ENCODE data around the gene TMEM187.

The TMEM187 gene

DNA sequence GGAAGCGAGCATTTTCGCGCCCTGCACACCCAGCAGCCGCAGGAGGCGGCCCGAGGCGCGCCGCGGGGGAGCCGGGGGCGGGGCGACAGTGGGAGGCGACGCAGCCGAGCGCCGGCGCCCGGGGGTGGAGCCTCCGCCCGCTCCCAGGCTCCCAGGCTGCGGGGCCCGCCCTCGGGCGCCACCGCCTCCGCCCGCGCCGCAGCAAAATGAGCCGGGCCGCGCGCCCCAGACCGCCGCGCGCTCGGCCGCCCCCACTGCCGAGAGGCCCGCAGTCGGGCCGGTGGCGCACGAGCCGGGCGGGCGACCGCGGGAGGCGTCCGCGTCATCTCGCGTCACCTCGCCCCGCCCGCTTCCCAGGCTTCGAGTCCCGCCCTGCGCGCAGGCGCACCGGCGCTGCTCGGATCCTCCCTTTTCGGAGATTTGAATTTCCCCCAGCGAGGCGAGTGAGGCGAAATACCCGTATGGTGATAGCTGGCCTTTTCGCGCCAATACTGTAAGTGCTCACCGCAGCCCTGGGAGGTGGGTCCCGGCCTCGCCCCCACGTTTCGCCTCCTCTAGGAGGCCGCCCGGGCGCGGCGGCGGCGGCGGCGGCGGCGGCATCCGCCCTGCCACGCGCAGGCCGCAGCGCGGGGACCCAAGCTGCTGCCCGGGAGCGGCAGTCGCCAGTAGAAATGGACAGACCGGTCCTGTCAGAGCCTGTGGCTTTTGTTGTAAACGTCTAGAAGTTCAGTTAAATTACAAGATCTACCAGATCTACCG is at the start of gene TMEM187:
TMEM187 (plus strand) TSS at position 387 of the 759 bp plus-strand sequence. CDS start 9,309 bp downstream, outside the sequence.
- DNase-seq = peak; percentile 80

DNA sequence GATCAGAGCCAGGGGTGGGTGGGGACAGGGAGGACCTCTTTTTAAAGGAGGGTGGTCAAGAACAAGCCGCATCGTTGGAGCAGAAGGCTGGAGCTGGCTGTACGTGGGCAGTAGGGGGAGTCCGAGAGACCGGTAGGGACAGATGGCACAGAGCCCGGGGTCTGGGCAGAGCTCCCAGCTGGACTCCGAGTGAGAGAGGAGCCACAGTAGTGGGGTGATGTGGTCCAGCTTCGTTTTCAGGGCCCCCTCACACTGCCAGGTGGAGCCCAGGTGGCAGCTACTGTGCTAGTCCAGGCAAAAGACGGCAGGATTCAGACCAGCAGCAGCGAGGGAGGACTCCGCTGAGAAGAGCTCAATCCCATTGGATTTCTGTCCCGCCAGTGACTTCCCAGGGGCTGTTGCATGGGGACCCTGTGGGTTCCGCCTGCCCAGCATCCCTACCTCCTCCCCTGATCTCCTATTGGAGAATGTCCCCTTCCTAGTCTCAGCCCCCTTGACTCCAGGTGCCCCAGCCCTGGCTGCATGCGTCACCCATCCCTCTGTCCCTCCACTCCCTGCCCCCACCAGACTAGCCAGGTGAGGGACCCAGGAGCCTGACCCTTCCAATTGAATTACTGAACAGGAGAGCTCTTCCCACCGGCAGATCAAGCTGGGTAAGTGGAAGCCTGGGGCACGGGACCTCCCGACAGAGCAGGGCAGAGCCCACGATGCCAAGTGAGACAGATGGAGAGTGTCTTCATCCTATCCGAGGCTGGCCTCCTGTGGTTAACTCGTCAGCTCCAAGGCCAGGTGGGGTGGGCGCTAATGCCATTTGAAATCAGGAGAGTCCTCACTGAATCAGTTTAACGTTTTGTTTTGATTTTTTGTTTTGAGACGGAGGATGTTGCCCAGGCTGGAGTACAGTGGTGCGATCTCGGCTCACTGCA is 49.4 kb upstream of the TMEM187 start:
- DNase-seq = peak; percentile 8

DNA sequence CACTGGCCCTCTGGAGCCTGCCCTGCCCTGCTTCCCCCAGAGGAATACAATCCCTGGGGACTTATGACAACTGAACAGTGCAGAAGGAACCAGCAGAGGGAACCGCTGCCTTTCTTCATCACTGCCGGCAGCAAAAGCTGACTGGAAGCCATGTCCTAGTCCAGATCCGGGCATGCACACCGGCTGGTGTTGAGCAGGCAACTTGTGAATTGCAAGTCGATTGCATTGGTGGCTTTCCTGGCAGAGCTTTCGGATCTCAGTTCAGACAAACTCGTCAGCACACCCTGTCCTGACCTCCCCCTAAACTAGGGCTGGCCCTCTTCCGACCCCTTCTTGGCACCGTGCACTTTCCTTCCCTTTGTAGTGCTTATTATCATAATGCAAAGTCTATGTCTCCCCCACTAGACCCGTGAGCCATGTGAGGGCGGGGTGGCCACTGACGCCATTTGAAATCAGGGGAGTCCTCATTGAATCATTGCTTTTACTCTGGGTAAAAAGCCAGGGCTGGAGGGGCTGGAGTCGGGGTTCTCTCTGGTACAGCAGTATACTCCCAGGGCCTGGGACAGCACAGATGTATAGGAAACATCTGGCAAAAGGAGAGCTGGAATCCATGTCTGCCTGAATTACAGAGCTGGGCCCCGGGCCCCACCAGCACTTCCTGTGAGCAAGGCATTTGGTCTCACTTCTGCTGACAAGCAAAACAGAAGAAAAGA is 48.2 kb upstream of the TMEM187 start:
- peak; percentile 6 for DNase-seq

- no peak for DNase-seq
Observed at GRCh38 chrX:153925387-153925738, 47.2 kb upstream of the TMEM187 start.

DNA sequence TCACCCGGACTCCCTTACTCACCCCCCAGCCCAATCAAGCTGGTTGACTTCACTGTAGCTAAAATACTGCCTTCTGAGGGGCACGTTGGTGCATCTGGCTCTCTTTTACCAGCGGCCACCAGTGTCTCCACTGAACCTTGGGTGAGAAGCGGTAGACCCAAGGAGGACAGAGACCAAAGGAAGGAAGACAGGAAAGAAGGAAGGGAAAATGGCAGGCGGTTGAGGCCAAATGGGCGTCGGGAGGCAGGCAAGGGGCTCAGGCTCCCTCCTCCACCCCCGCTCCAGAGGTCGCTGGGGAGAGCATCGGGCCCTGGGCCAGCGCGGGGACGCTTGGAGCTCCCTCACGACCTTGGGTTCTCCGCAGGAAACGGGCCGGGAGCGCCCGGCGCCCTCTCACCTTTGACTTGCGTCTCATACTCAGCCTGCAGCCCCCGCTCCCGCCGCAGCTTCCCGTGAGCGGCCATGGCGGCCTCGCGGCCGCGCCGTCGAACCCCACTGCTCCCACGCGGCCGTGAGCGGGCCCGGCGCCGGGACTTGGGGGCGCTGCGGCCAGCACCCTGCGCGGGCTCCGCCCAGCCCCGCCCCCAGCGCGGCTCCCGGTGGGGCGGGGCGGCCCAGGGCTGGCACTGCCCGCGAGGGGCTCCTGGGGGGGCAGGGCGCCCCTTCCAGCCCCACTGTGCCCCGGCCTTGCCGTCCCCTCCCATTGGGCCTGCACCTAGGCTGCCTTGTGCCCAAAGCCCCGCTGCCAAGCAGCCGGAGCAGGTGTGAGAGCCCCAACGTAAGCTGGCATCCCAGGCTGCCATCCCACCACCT is 46.6 kb upstream of the TMEM187 start, which contains the start of gene ARHGAP4:
ARHGAP4 (minus strand) TSS at position 526 of the 813 bp plus-strand sequence; CDS start at position 464, 62 bp downstream.
- peak; percentile 23 for DNase-seq

GRCh38 chrX:153926552-153926857 is 46.0 kb upstream of the TMEM187 start:
- DNase-seq = no peak

GRCh38 chrX:153926858-153927671 is 45.5 kb upstream of the TMEM187 start:
- DNase-seq = peak; percentile 29

DNA sequence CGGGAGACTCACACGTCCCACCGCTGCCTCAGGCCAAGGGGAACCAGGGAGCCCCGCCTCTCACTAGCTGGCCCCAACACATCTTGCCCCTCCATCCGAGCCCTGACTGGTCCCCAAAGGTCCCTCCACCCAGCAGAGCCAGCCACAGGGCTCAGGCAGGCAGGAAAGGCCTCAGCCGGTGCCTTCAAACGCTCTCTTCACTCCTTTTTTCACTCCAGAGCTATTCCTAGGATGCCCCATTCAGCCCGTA is 45.0 kb upstream of the TMEM187 start:
- DNase-seq = no peak

DNA sequence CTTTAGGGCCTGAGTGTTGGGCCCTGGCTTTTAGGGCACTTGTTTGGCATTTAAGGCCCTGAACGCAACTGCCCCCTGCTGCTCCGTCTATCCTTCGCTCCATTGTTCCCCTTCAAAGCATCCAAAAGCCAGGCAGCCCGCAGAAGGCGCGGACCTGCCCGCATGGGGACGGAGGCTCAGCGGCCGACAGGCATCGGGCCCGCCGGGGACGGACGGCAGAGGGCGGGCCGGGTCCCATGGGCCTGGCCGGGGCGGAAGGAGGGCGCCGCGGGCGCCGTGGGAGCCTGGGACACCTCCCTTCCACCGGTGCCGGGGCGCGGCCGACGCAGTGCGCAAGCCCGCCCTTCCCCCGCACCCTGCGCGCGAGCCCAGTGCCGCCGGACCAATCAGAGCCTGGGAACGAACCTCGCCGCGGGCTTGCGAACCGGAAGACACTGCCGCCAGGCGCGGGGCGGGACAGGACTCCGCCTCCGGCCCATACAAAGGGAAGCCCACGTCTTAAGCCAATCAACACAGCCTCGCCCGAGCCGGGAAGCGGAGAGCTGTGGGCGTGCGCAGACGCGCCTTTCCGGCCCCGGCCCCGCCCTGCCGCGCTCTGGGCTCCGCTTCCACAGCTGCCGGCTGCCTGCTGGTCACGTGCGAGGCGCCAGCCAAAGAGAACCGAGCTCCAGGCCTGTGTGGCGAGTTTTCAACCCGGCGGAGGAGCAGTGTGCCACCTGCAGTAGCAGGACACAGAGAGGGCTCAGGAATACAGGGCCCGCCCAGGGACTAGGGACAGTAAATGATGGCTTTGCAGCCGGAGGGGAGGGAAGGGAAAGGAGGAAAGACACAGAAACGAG is 44.4 kb upstream of the TMEM187 start:
- DNase-seq = peak; percentile 83

DNA sequence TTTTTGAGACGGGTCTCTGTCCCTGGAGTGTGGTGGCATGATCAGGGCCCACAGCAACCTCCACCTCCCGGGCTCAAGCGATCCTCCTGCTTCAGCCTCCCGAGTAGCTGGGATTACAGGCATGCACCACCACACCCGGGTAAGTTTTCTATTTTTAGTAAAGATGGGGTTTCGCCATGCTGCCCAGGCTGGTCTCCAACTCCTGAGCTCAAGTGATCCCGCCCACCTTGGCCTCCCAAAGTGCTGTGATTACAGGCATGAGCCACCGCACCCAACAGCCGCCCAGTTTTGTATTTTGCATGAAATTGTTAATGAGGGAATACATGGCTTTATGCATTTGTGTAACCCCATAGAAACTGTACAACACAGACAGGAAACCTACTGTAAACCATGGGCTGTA is 43.7 kb upstream of the TMEM187 start:
- DNase-seq = no peak

DNA sequence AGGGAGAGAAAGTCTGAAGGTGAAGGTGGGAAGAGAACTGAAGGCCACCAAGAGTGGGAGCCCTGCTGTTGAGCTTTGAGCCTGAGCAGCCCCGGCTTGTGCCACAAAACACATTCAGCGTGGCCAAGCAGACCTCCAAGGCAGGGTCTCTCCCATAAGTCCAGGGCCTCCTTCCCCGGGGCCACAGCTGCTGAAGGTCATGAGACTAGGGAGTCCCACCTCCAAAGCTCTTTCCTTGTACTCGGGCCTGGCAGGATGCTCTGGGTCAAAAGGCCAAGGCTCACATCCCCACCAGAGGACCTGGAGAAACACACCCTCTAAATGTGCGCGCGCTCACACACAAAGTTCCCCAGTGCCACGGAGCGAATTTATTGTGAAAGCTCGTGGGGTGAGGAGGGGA is 43.0 kb upstream of the TMEM187 start:
- no peak for DNase-seq

DNA sequence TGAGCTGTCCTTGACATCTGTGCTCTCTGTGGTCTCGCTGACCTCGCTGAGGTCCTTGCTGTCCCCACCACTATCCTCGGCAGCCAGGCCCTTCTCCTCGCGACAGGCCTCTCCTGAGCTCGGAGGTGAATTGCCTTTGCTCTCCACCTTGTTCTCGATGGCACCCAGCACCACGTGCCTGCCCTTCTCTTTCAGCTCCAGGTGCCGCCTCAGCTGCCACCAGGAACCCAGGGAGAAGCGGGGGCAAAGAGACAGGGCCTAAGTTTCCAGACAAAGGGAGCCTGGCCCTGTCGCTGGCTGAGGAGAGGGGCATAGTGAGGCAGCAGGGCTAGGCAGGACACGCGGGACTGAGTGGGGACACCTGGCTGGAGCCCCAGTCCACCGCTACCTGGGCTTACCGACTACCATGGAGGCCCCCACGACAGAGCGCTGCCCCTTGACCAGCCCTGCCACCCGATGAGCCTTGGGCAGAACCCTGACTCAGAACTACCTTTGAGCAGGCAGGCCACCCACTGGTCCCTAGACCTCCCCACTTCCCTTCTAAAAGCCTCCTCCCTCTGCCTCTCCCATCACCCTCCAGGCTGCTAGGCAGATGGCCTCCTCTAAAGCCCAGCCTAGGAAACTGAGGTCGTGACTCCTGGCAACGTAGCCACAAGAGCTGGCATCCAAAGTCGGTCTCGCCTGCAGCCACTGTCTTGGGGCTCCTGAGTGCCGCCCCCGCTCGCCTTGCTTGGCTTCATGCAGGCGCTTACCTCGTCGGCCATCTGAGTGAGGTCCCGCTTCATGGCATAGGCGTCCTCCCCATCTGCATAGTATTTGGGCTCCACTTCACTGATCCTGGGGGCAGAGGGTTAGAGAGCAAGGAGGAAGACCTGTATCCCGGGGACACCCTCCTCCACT is 42.3 kb upstream of the TMEM187 start:
- no peak for DNase-seq

GRCh38 chrX:153931151-153931550 is 41.4 kb upstream of the TMEM187 start:
- DNase-seq = no peak

DNA sequence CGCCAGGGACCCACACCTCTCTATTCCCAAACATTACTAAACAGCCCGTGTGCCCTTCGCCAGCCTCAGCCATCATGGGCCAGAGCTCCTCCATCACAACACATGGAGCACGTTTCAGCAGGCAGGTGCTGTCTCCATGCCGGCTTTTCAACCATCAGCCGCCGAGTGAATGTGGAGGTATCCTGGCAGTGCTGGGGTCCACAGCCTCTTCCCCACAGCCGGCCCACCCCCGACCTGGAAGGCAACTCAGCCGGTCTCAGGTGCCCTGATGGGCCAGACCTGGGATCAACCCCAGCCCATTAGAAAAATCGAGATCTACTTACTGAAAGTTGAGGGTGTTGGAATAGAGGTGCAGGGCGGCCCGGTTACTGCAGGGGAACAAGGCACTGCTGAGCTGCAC is 40.8 kb upstream of the TMEM187 start:
- no peak for DNase-seq

DNA sequence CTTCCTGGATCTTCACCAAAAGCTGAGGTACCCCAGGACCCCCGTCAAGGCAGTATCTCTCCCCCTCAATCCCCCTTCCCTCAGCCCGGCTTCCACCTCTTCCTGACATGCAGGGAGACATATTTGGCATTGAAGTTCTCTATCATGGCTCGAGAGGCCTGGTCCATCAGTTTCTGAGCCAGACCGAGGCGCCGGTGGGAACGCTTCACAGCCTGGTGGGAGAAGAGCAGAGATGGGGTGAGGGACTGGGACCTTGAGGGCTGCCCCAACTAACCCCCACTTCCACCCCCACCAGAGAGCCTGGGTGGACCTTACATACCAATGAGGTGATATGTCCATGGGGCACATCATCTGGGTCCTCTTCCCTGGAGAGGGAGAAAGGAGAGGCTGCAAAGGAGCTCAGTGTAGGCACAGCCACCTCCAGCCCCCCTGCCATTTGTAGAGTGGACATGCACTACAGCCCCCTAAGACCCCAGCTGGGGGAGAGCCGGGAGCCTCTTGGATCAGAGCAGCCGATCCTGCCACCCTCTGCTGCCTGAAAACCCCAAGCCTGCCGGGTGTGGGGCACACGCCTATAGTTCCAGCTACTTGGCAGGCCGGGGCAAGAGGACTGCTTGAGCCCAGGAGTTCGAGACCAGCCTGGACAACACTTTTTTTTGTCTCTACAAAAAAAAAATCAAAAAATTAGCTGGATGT is 40.2 kb upstream of the TMEM187 start:
- DNase-seq = no peak

- no peak for DNase-seq
Observed at GRCh38 chrX:153933748-153934147, 38.8 kb upstream of the TMEM187 start.

DNA sequence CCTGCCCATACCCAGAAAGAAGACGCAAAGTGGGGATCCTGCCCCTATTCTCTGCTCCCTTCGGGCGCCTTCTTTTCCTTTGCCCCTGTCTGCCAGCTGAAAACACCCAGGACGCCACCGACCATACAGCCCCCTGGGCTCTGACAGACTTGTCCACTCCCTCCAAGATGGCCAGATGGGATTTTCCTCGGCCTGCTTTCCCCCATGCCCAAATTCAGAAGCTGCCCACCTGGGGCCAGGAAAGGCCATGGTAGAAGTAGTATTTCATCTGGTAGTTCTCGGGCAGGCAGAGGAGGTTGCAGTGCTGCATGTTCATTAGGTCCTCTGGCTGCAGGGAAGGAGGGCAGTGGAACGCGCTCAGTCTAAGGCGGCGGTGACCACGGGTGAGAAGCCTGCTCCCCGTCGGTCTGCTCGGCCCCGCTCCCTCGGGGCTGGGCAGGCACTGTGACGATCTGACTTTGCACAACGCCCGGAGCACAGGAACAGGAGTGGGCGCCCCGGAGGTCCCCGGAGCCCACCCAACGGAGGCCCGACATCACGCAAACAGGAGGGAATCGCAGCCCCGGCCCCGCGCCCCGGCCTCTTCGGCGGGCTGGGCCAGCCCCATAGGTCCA is 38.3 kb upstream of the TMEM187 start:
- no peak for DNase-seq

DNA sequence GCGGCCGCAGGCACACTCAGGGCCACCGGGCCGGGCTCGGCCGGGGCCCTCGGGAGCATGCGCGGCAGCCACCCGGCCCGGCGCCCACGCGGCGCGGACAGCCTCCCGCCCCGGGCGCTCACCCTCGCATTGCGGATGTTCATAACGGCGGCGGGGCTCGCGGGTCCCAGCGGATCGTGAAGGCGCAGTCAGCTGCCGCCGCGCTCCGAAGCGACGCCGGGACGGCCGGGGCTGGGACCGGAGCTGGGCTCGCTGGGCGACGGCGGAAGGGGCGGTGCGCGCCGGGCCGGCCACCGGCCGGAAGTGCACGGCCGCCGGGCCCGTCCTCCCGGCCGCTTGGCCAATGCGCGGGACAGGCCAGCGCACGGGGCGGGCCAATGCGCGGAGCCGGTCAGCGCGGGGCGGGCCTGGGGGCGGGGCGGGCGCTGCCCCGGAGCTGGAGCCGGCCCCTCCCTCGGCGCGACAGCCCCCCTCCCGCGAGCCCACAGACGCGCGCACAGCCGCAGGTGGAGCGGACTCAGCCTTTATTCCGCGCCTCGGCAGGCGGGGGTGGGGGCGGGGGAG is 37.7 kb upstream of the TMEM187 start, which contains the start of gene NAA10:
NAA10 (minus strand) TSS at position 276 of the 564 bp plus-strand sequence; CDS start at position 143, 133 bp downstream.
- DNase-seq = peak; percentile 14

All from DMS79 treated with DMSO at 0.1 percent for 48 hours (cell line).